Esophagus squamous epithelium (tissue), 4 donors: ENCODE data around the gene TICRR.

Experiments
- CTCF ChIP-seq, 6 experiments: fragments of 450-650 bp in 4 of 6; fragments of 200-600 bp in 2 of 6; sonication (generic) in 2 of 6; IDR thresholded peaks; one replicate each; pipeline ENCODE4 v1.5.1; 2016 to 2019; ENCODE audit warnings: antibody characterized with exemption in 6 of 6, mild to moderate bottlenecking in 4 of 6, moderate library complexity in 4 of 6
- POLR2A ChIP-seq, 4 donors: fragments of 450-650 bp; IDR thresholded peaks; one replicate each; pipeline ENCODE4 v1.6.1; 2017; ENCODE audit warnings: antibody characterized with exemption in 4 of 4, mild to moderate bottlenecking in 4 of 4, moderate library complexity in 3 of 4

- TF ChIP-seq CTCF (IDR thresholded peaks at IDR 0.05) (no peak), POLR2A (IDR thresholded peaks at IDR 0.05) (no peak)
Measured at GRCh38 chr15:89577776-89578115, 2.5 kb downstream of the TICRR start.
